ENCODE results near the gene ZNF662. TPM values are rescaled to one million over a fixed set of nuclear protein-coding genes. Genes with fewer than 3 reads are reported as not detected.

The ZNF662 gene
- total RNA-seq, 1 experiment from 2014 or later: not detected

DNA sequence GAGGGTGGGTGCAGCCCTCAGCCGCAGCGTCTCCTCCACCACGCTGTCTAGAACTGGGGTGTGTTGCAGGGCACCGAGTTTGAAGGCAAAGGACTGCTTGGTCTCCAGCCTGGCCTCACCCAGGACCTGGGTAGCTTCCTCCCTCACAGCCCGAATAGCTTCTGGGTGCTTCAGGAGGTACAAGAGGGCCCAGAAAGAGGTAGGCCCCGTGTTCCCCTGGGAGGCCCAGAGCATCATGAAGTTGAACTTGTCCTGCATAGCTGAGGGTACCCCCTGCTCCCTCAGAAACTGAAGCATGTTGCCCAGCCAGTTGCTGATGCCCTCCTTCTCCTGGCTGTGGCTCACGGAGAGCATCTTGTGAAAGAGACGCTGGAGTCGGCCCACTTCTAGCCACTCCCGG, 31.2 kb upstream of the ZNF662 start:
- Histone ChIP-seq H2BK12ac (ENCODE audit: insufficient read length, low read depth, low read length) (no peak overlapping the region), H3K79me2 (ENCODE audit: insufficient read depth, low read length) (no peaks in the 10 kb centered on the region), H2BK120ac (ENCODE audit: low read depth, low read length, poor library complexity, severe bottlenecking) (no peak overlapping the region), H3T11ph (ENCODE audit: low read length) (no peak overlapping the region), H3K9ac (ENCODE audit: extremely low read depth, insufficient read length, low read length) (no peak overlapping the region), H3K18ac (ENCODE audit: insufficient read length, low read depth, low read length) (no peak overlapping the region), H3K56ac (ENCODE audit: insufficient read length, low read depth, low read length) (no peak overlapping the region), H3K14ac (ENCODE audit: insufficient read depth, low read length) (no peak overlapping the region), H4K20me1 (ENCODE audit: control insufficient read depth, insufficient read depth, insufficient read length) (no peaks in the 10 kb centered on the region), H2BK15ac (ENCODE audit: low read depth, low read length) (no peak overlapping the region), H3K27me3 (ENCODE audit: insufficient read depth, low read length) (no peaks in the 10 kb centered on the region), H3K4ac (ENCODE audit: low read depth, low read length) (no peak overlapping the region), H3K27ac (ENCODE audit: insufficient read length, low read depth, low read length) (no peak overlapping the region), H3K23me2 (ENCODE audit: insufficient read length, low read depth, low read length, poor library complexity, severe bottlenecking) (no peaks in the 10 kb centered on the region), H3K4me2 (ENCODE audit: insufficient read depth, insufficient read length, low read length) (no peak overlapping the region), H2BK5ac (ENCODE audit: insufficient read length, low read length) (no peak overlapping the region), H4K5ac (ENCODE audit: insufficient read length, low read depth, low read length) (no peak overlapping the region), H2BK20ac (ENCODE audit: low read depth, low read length, poor library complexity, severe bottlenecking) (no peak overlapping the region), H4K8ac (replicated peaks; ENCODE audit: insufficient read length, low read depth, low read length) (no peak overlapping the region), H2AFZ (ENCODE audit: low read length) (no peak overlapping the region), H3K9me3 (ENCODE audit: control insufficient read depth, low read depth, low read length) (no peaks in the 10 kb centered on the region), H3K79me1 (ENCODE audit: insufficient read depth, low read depth, low read length, poor library complexity, severe bottlenecking) (no peaks in the 10 kb centered on the region), H3K4me1 (ENCODE audit: insufficient read depth, low read length) (peaks cover 3% of the 10 kb centered on the region; the same call in 1 of the 2 replicates), H2AK5ac (ENCODE audit: insufficient read length, low read length) (no peak overlapping the region), H3K23ac (ENCODE audit: insufficient read length, low read depth, low read length) (no peak overlapping the region), H4K91ac (ENCODE audit: insufficient read length, low read depth, low read length) (no peak overlapping the region)
- Mint-ChIP-seq H3K36me3 (ENCODE audit: insufficient read depth in 1 of 3, low read depth in 3 of 3) (no peaks in the 10 kb centered on the region), H3K27ac (no peak overlapping the region), H3K27me3 (ENCODE audit: low read depth) (peaks cover 4% of the 10 kb centered on the region), H3K4me3 (no peak overlapping the region), H3K4me1 (peaks cover 4% of the 10 kb centered on the region in 2 experiments), H3K9me3 (no peaks in the 10 kb centered on the region)
- TF ChIP-seq, protein P1, sequence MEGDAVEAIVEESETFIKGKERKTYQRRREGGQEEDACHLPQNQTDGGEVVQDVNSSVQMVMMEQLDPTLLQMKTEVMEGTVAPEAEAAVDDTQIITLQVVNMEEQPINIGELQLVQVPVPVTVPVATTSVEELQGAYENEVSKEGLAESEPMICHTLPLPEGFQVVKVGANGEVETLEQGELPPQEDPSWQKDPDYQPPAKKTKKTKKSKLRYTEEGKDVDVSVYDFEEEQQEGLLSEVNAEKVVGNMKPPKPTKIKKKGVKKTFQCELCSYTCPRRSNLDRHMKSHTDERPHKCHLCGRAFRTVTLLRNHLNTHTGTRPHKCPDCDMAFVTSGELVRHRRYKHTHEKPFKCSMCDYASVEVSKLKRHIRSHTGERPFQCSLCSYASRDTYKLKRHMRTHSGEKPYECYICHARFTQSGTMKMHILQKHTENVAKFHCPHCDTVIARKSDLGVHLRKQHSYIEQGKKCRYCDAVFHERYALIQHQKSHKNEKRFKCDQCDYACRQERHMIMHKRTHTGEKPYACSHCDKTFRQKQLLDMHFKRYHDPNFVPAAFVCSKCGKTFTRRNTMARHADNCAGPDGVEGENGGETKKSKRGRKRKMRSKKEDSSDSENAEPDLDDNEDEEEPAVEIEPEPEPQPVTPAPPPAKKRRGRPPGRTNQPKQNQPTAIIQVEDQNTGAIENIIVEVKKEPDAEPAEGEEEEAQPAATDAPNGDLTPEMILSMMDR (conservative IDR thresholded peaks at IDR 0.05): no peak
- no peak for DNase-seq
- no CpG with 5 or more reads among the region's 10 CpGs for WGBS (ENCODE audit: extremely low coverage, insufficient read length, low lambda C conversion rate)

Data from H9 (cell line).